Osteocyte (in vitro differentiated cells): ENCODE measurements around the gene PCDHA3. TPM values are rescaled to one million over a fixed set of nuclear protein-coding genes. Genes with fewer than 3 reads are reported as not detected.
"Not testable (repeated sequence)": the region's sequence is repeated elsewhere in the genome, so short reads cannot be mapped to it uniquely, and the experiment has no call there.

Experiments used
- DNase-seq: peaks from one replicate; pipeline ENCODE4 v3.0.0; 2021; ENCODE audit warnings: mixed read lengths; ENCODE audit not compliant: unreplicated experiment; ENCODE audit errors: extremely low spot score
- H3K27ac Mint-ChIP-seq: one replicate; pipeline ENCODE4 v1.8.0; 2021; ENCODE audit warnings: mild to moderate bottlenecking, mixed read lengths; ENCODE audit not compliant: unreplicated experiment
- H3K27me3 Mint-ChIP-seq: one replicate; pipeline ENCODE4 v1.8.0; 2021; ENCODE audit warnings: mixed read lengths; ENCODE audit not compliant: unreplicated experiment
- H3K36me3 Mint-ChIP-seq: one replicate; pipeline ENCODE4 v1.8.0; 2021; ENCODE audit warnings: mixed read lengths; ENCODE audit not compliant: unreplicated experiment
- H3K4me1 Mint-ChIP-seq: one replicate; pipeline ENCODE4 v1.8.0; 2021; ENCODE audit warnings: mixed read lengths; ENCODE audit not compliant: unreplicated experiment
- H3K4me3 Mint-ChIP-seq: one replicate; pipeline ENCODE4 v1.8.0; 2021; ENCODE audit warnings: mild to moderate bottlenecking, moderate library complexity, mixed read lengths; ENCODE audit not compliant: unreplicated experiment
- H3K9me3 Mint-ChIP-seq: one replicate; pipeline ENCODE4 v1.8.0; 2021; ENCODE audit warnings: mixed read lengths; ENCODE audit not compliant: unreplicated experiment
- total RNA-seq: library from RNA; stranded (reverse); gene quantifications from 2 replicates; pipeline ENCODE4 v1.2.1, GENCODE V29; 2021
- TF ChIP-seq, protein P1 (sequence below): fragments of 200-600 bp; sonication (generic); IDR thresholded peaks from 2 replicates; pipeline ENCODE4 v1.5.0; 2021; ENCODE audit warnings: antibody characterized with exemption, mild to moderate bottlenecking, moderate library complexity

PCDHA3 gene
- total RNA-seq, 1 donor from 2014 or later: 0.19 TPM

DNA sequence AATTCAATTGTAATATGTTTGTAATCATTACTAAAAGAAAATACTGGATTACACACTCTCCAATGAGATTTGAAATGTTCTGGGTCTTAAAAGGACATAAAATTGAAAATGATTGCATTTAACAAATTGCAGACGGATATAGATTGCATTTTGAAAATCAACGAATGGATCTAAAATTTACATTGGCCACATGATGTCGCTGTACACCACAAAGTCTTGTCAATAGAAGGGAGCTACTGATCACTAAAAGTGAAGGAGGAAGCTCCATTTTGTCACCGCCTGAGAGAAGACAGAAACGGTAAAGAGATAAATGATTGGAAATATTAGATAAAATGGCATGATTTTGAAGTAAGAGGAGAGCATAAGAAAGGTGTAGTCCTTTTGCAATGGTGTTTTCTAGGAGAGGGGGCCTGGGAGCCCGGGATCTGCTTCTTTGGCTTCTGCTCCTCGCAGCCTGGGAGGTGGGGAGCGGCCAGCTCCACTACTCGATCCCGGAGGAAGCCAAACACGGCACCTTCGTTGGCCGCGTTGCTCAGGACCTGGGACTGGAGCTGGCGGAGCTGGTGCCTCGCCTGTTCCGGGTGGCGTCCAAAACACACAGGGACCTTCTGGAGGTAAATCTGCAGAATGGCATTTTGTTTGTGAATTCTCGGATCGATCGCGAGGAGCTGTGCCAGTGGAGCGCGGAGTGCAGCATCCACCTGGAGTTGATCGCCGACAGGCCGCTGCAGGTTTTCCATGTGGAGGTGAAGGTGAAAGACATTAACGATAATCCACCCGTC is 14.8 kb upstream of the PCDHA3 start, which contains the start of gene PCDHA1:
Gene PCDHA1 (plus strand): TSS at position 236 of the 782 bp plus-strand sequence.
- Mint-ChIP-seq H3K9me3 (peaks cover 32% of the 10 kb centered on the region), H3K36me3 (no peaks in the 10 kb centered on the region), H3K27me3 (no peaks in the 10 kb centered on the region), H3K4me3 (no peak within 1 kb of the TSS), H3K4me1 (no peaks in the 10 kb centered on the region), H3K27ac (no peak within 1 kb of the TSS)
- TF ChIP-seq, protein P1, sequence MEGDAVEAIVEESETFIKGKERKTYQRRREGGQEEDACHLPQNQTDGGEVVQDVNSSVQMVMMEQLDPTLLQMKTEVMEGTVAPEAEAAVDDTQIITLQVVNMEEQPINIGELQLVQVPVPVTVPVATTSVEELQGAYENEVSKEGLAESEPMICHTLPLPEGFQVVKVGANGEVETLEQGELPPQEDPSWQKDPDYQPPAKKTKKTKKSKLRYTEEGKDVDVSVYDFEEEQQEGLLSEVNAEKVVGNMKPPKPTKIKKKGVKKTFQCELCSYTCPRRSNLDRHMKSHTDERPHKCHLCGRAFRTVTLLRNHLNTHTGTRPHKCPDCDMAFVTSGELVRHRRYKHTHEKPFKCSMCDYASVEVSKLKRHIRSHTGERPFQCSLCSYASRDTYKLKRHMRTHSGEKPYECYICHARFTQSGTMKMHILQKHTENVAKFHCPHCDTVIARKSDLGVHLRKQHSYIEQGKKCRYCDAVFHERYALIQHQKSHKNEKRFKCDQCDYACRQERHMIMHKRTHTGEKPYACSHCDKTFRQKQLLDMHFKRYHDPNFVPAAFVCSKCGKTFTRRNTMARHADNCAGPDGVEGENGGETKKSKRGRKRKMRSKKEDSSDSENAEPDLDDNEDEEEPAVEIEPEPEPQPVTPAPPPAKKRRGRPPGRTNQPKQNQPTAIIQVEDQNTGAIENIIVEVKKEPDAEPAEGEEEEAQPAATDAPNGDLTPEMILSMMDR: no peak
- DNase-seq: no peak

DNA sequence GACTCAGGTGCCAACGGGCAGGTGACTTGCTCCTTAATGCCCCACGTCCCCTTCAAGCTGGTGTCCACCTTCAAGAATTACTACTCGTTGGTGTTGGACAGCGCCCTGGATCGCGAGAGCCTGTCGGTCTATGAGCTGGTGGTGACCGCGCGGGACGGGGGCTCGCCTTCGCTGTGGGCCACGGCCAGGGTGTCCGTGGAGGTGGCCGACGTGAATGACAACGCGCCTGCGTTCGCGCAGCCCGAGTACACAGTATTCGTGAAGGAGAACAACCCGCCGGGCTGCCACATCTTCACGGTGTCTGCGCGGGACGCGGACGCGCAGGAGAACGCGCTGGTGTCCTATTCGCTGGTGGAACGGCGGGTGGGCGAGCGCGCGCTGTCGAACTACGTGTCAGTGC is 13.4 kb upstream of the PCDHA3 start:
- not testable (repeated sequence) for H3K27ac Mint-ChIP-seq, H3K4me3 Mint-ChIP-seq, H3K27me3 Mint-ChIP-seq, DNase-seq, H3K36me3 Mint-ChIP-seq, H3K4me1 Mint-ChIP-seq
- peaks cover 40% of the 10 kb centered on the region for H3K9me3 Mint-ChIP-seq

DNA sequence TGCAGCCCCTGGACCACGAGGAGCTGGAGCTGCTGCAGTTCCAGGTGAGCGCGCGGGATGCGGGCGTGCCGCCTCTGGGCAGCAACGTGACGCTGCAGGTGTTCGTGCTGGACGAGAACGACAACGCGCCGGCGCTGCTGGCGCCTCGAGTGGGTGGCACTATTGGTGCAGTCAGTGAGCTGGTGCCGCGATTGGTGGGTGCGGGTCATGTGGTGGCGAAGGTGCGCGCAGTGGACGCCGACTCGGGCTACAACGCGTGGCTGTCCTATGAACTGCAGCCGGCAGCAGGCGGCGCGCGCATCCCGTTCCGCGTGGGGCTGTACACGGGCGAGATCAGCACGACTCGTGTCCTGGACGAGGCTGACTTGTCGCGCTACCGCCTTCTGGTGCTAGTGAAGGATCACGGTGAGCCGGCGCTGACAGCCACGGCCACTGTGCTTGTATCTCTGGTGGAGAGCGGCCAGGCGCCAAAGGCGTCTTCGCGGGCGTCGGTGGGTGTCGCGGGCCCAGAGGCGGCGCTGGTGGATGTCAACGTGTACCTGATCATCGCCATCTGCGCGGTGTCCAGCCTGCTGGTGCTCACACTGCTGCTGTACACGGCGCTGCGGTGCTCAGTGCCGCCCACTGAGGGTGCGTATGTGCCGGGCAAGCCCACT is 12.9 kb upstream of the PCDHA3 start:
- not testable (repeated sequence) for DNase-seq, H3K4me3 Mint-ChIP-seq, H3K27me3 Mint-ChIP-seq, H3K27ac Mint-ChIP-seq, H3K36me3 Mint-ChIP-seq, H3K4me1 Mint-ChIP-seq
- peaks cover 43% of the 10 kb centered on the region for H3K9me3 Mint-ChIP-seq

DNA sequence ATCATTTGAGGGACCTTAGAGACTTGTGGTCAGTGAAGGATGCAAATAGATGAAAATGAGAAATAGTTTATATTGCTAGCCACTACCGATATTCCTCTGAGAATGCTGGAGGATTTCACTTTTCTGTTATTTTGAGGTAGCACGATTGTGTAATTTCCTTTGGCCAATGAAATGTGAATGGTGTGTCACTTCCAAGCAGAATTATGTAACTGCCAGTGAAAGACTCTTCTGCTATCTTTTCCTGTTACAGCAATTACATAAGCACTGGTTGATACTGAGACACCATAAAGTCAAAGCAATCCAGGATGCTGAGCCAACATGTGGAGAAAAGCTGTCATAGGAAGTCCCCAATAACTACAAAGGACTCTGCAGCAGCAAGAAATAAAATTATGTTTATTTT is 9.8 kb upstream of the PCDHA3 start:
- no peaks in the 10 kb centered on the region for H3K36me3 Mint-ChIP-seq
- H3K27me3 Mint-ChIP-seq: no peaks in the 10 kb centered on the region
- H3K4me3 Mint-ChIP-seq: no peak overlapping the region
- H3K4me1 Mint-ChIP-seq: no peaks in the 10 kb centered on the region
- peaks cover 38% of the 10 kb centered on the region for H3K9me3 Mint-ChIP-seq
- TF ChIP-seq, protein P1: no peak
- H3K27ac Mint-ChIP-seq: no peak overlapping the region
- no peak for DNase-seq

DNA sequence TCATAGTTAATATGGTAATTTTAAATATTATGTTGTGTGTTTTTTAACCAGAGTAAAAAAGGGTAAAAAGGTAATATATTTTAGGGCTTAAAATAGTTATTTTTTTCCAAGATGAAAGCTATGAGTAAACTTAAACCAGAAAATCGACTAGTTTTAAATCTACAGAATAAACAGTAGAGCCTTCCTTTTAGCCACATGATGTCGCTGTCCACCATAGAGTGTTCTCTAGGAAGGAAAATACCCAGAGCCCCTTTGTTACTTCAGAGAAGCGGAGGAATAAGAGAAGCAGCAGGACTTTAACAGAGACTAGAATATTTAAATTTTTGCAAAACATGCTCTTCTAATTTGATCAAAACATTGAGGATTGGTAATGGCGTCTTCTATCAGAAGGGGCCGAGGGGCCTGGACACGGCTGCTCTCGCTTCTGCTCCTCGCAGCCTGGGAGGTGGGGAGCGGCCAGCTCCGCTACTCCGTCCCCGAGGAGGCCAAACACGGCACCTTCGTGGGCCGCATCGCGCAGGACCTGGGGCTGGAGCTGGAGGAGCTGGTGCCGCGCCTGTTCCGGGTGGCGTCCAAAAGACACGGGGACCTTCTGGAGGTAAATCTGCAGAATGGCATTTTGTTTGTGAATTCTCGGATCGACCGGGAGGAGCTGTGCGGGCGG is 6.1 kb upstream of the PCDHA3 start, which contains the start of gene PCDHA2:
Gene PCDHA2 (plus strand): TSS at position 258 of the 664 bp plus-strand sequence.
- no peak for DNase-seq
- TF ChIP-seq, protein P1: peak; percentile 25
- H3K4me3 Mint-ChIP-seq: peak within 1 kb of the TSS; percentile 63
- H3K36me3 Mint-ChIP-seq: peaks cover 4% of the 10 kb centered on the region
- H3K27ac Mint-ChIP-seq: no peak within 1 kb of the TSS
- no peaks in the 10 kb centered on the region for H3K27me3 Mint-ChIP-seq
- H3K9me3 Mint-ChIP-seq: peaks cover 36% of the 10 kb centered on the region
- H3K4me1 Mint-ChIP-seq: no peaks in the 10 kb centered on the region

DNA sequence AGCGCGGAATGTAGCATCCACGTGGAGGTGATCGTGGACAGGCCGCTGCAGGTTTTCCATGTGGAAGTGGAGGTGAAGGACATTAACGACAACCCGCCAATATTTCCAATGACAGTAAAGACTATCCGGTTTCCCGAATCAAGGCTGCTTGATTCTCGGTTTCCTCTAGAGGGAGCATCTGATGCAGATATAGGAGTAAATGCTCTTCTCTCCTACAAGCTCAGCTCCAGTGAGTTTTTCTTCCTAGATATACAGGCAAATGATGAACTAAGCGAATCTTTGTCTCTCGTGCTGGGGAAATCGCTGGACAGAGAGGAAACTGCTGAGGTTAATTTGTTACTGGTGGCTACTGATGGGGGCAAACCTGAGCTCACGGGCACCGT is 5.6 kb upstream of the PCDHA3 start:
- Mint-ChIP-seq H3K4me1 (no peaks in the 10 kb centered on the region), H3K9me3 (peaks cover 38% of the 10 kb centered on the region), H3K36me3 (peaks cover 5% of the 10 kb centered on the region), H3K4me3 (peak overlapping the region; percentile 63), H3K27ac (no peak overlapping the region), H3K27me3 (no peaks in the 10 kb centered on the region)
- TF ChIP-seq, protein P1: peak; percentile 31
- DNase-seq: no peak

DNA sequence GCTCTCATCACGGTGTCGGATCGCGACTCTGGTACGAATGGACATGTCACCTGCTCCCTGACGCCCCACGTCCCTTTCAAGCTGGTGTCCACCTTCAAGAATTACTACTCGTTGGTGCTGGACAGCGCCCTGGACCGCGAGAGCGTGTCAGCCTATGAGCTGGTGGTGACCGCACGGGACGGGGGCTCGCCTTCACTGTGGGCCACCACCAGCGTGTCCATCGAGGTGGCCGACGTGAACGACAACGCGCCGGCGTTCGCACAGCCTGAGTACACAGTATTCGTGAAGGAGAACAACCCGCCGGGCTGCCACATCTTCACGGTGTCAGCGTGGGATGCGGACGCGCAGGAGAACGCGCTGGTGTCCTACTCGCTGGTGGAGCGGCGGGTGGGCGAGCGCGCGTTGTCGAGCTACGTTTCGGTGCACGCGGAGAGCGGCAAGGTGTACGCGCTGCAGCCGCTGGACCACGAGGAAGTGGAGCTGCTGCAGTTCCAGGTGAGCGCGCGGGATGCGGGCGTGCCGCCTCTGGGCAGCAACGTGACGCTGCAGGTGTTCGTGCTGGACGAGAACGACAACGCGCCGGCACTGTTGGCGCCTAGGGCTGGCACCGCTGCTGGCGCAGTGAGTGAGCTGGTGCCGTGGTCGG is 4.7 kb upstream of the PCDHA3 start:
- peak; percentile 84 for DNase-seq
- H3K4me3 Mint-ChIP-seq, H3K27ac Mint-ChIP-seq, H3K4me1 Mint-ChIP-seq, H3K36me3 Mint-ChIP-seq, H3K27me3 Mint-ChIP-seq: not testable (repeated sequence)
- peaks cover 39% of the 10 kb centered on the region for H3K9me3 Mint-ChIP-seq
